ENCODE data around the gene LRRC15. TPM values are rescaled to one million over a fixed set of nuclear protein-coding genes. Genes with fewer than 3 reads are reported as not detected.

Gene LRRC15
- total RNA-seq, 1 donor from 2014 or later, result not detected

- no peaks in the 10 kb centered on the region for H3K36me3 Mint-ChIP-seq (ENCODE audit: low read depth, unreplicated experiment)
- no peak overlapping the region for H3K4me3 Mint-ChIP-seq (ENCODE audit: unreplicated experiment)
- DNase-seq (ENCODE audit: low spot score), result no peak
- H3K27ac Mint-ChIP-seq (ENCODE audit: unreplicated experiment), result no peak overlapping the region
- TF ChIP-seq CTCF (IDR thresholded peaks at IDR 0.05; ENCODE audit: unreplicated experiment), result no peak
- no peaks in the 10 kb centered on the region for H3K9me3 Mint-ChIP-seq (ENCODE audit: unreplicated experiment)
- H3K4me1 Mint-ChIP-seq (ENCODE audit: unreplicated experiment), result peaks cover 68% of the 10 kb centered on the region
- H3K27me3 Mint-ChIP-seq (ENCODE audit: unreplicated experiment), result peaks cover 14% of the 10 kb centered on the region
Observed at GRCh38 chr3:194310060-194310835, 59.3 kb downstream of the LRRC15 start.

GRCh38 chr3:194308601-194309449, 60.7 kb downstream of the LRRC15 start:
- peaks cover 12% of the 10 kb centered on the region for H3K27me3 Mint-ChIP-seq (ENCODE audit: unreplicated experiment)
- H3K9me3 Mint-ChIP-seq (ENCODE audit: unreplicated experiment), result no peaks in the 10 kb centered on the region
- no peak overlapping the region for H3K27ac Mint-ChIP-seq (ENCODE audit: unreplicated experiment)
- H3K4me3 Mint-ChIP-seq (ENCODE audit: unreplicated experiment), result no peak overlapping the region
- DNase-seq (ENCODE audit: low spot score), result no peak
- H3K36me3 Mint-ChIP-seq (ENCODE audit: low read depth, unreplicated experiment), result no peaks in the 10 kb centered on the region
- H3K4me1 Mint-ChIP-seq (ENCODE audit: unreplicated experiment), result peaks cover 65% of the 10 kb centered on the region
- TF ChIP-seq CTCF (IDR thresholded peaks at IDR 0.05; ENCODE audit: unreplicated experiment), result no peak

- Mint-ChIP-seq H3K27me3 (ENCODE audit: unreplicated experiment) (peaks cover 12% of the 10 kb centered on the region), H3K36me3 (ENCODE audit: low read depth, unreplicated experiment) (no peaks in the 10 kb centered on the region), H3K27ac (ENCODE audit: unreplicated experiment) (no peak overlapping the region), H3K9me3 (ENCODE audit: unreplicated experiment) (no peaks in the 10 kb centered on the region), H3K4me1 (ENCODE audit: unreplicated experiment) (peaks cover 55% of the 10 kb centered on the region), H3K4me3 (ENCODE audit: unreplicated experiment) (no peak overlapping the region)
- DNase-seq (ENCODE audit: low spot score), result no peak
- TF ChIP-seq CTCF (IDR thresholded peaks at IDR 0.05; ENCODE audit: unreplicated experiment), result no peak
Observed at GRCh38 chr3:194307849-194308248, 61.7 kb downstream of the LRRC15 start.

- Mint-ChIP-seq H3K27ac (ENCODE audit: unreplicated experiment) (peak overlapping the region; percentile 68), H3K4me1 (ENCODE audit: unreplicated experiment) (peaks cover 50% of the 10 kb centered on the region), H3K27me3 (ENCODE audit: unreplicated experiment) (peaks cover 12% of the 10 kb centered on the region), H3K36me3 (ENCODE audit: low read depth, unreplicated experiment) (no peaks in the 10 kb centered on the region), H3K9me3 (ENCODE audit: unreplicated experiment) (no peaks in the 10 kb centered on the region), H3K4me3 (ENCODE audit: unreplicated experiment) (no peak overlapping the region)
- no peak for TF ChIP-seq CTCF (IDR thresholded peaks at IDR 0.05; ENCODE audit: unreplicated experiment)
- DNase-seq (ENCODE audit: low spot score), result peak; percentile 18
Observed at GRCh38 chr3:194306771-194307640, 62.5 kb downstream of the LRRC15 start.
